ENCODE measurements around the gene BSN. TPM values are rescaled to one million over a fixed set of nuclear protein-coding genes. Genes with fewer than 3 reads are reported as not detected.

BSN gene
- total and polyA plus RNA-seq, 2 of the 4 experiments (the other 2 are of a cell fraction) = under 0.01 to 0.03 TPM

- no peak overlapping the region for H3K23ac ChIP-seq (ENCODE audit: low read depth, low read length)
- no peaks in the 10 kb centered on the region for H3K79me1 ChIP-seq (ENCODE audit: low read depth in 1 of 2, low read length in 2 of 2)
- H3K14ac ChIP-seq (replicated peaks; ENCODE audit: low read depth, low read length) = no peak overlapping the region
- ChIA-PET CTCF (no interaction called here), POLR2A (ENCODE audit: unreplicated experiment) (no interaction called here)
- no peak overlapping the region for H3K56ac ChIP-seq (ENCODE audit: extremely low read depth, insufficient read depth, low read length)
- H2BK120ac ChIP-seq (ENCODE audit: low read depth, low read length) = no peak overlapping the region
- H3K4me1 ChIP-seq (ENCODE audit: control insufficient read depth, insufficient read depth, low read length) = no peaks in the 10 kb centered on the region
- H2AFZ ChIP-seq (replicated peaks; ENCODE audit: low read length, poor library complexity) = no peak overlapping the region
- H4K5ac ChIP-seq (ENCODE audit: low read depth, low read length) = no peak overlapping the region
- TF ChIP-seq MXI1 (IDR thresholded peaks at IDR 0.05; ENCODE audit: borderline replicate concordance, low read depth, low read length) (no peak), ELK1 (IDR thresholded peaks at IDR 0.05; ENCODE audit: borderline replicate concordance, low read depth, low read length) (no peak), FOS (IDR thresholded peaks at IDR 0.05; ENCODE audit: low read depth, low read length) (no peak), NFE2L2 (IDR thresholded peaks at IDR 0.05; ENCODE audit: low read depth, low read length) (no peak), CHD1 (IDR thresholded peaks at IDR 0.05; ENCODE audit: low read depth, low read length) (no peak), MAFK (IDR thresholded peaks at IDR 0.05; ENCODE audit: low read depth, low read length) (no peak), POLR2A (IDR thresholded peaks at IDR 0.05; ENCODE audit: low read depth, low read length) (no peak), RCOR1 (IDR thresholded peaks at IDR 0.05; ENCODE audit: insufficient replicate concordance, low read length) (no peak), CTCF (conservative IDR thresholded peaks at IDR 0.05; ENCODE audit: low read depth, low read length) (no peak), MAZ (IDR thresholded peaks at IDR 0.05; ENCODE audit: borderline replicate concordance, low read depth, low read length) (no peak), BHLHE40 (IDR thresholded peaks at IDR 0.05; ENCODE audit: low read depth, low read length) (no peak), USF2 (IDR thresholded peaks at IDR 0.05; ENCODE audit: low read depth, low read length) (no peak), RFX5 (IDR thresholded peaks at IDR 0.05; ENCODE audit: low read depth, low read length) (no peak), SMC3 (IDR thresholded peaks at IDR 0.05; ENCODE audit: low read depth, low read length) (no peak), CEBPB (IDR thresholded peaks at IDR 0.05; ENCODE audit: low read depth, low read length) (no peak), RAD21 (IDR thresholded peaks at IDR 0.05; ENCODE audit: low read length) (no peak)
- no CpG with 5 or more reads among the region's 1 CpG for WGBS, 2 experiments (ENCODE audit: extremely low coverage in 2 of 2, insufficient read length in 1 of 2)
- intact Hi-C loops (cut with micrococcal nuclease) (no loop called here), dilution Hi-C loops (cut with HindIII; ENCODE audit: low sequenced_read_pairs, unreplicated experiment) (no loop called here), in situ Hi-C loops (cut with MboI; ENCODE audit: low sequenced_read_pairs) (no loop called here)
- no peak overlapping the region for H2BK15ac ChIP-seq (ENCODE audit: low read depth, low read length)
- no TSS peak for BruUV-seq (replicated peaks)
- H3K27me3 ChIP-seq (ENCODE audit: control insufficient read depth, insufficient read depth, low read length) = peaks cover 46% of the 10 kb centered on the region
- no peaks in the 10 kb centered on the region for H4K20me1 ChIP-seq (ENCODE audit: insufficient read depth, low read length)
- no peak overlapping the region for H2BK20ac ChIP-seq (ENCODE audit: low read depth, low read length)
- H3K18ac ChIP-seq (ENCODE audit: low read depth, low read length) = no peak overlapping the region
- DNase-seq (no peak), ATAC-seq (ENCODE audit: low read depth) (no peak)
- no peaks in the 10 kb centered on the region for H3K36me3 ChIP-seq (ENCODE audit: control insufficient read depth, insufficient read depth, low read length)
- H4K8ac ChIP-seq (ENCODE audit: low read depth in 2 of 2, low read length in 2 of 2) = no peak overlapping the region
- no peak overlapping the region for H3K4me2 ChIP-seq (ENCODE audit: low read depth, low read length)
- H3K4me3 ChIP-seq (ENCODE audit: insufficient read depth, low read depth, low read length) = no peak overlapping the region
- H2AK5ac ChIP-seq (ENCODE audit: low read depth, low read length) = no peak overlapping the region
- H3K9ac ChIP-seq (ENCODE audit: low read depth, low read length) = no peak overlapping the region
- no peak overlapping the region for H2BK5ac ChIP-seq (ENCODE audit: low read depth, low read length, poor library complexity, severe bottlenecking)
- H3K9me1 ChIP-seq (ENCODE audit: insufficient read depth, low read length) = no peaks in the 10 kb centered on the region
- no peak overlapping the region for H3K27ac ChIP-seq (ENCODE audit: insufficient read depth, low read length)
- H4K91ac ChIP-seq (ENCODE audit: insufficient read depth, low read depth, low read length) = no peak overlapping the region
- H2AK9ac ChIP-seq (replicated peaks; ENCODE audit: low read depth, low read length, poor library complexity) = no peak overlapping the region
- H3K9me3 ChIP-seq (ENCODE audit: control insufficient read depth, insufficient read depth, low read length) = peaks cover 2% of the 10 kb centered on the region; the same call in 1 of the 2 replicates
- no peak overlapping the region for H3K4ac ChIP-seq (ENCODE audit: low read depth, low read length)
Observed at GRCh38 chr3:49630784-49631183, 76.5 kb downstream of the BSN start.

All from IMR-90 (cell line).